Fibroblast of pulmonary artery (primary cell): ENCODE measurements around the gene NTN3.
A peak's percentile ranks its signal among the peaks of the same experiment; 100 is the strongest.

Source experiments
- DNase-seq: peaks from one replicate; pipeline ENCODE4 v3.0.0-alpha.2; 2010; ENCODE audit warnings: low read depth
- H3K4me3 ChIP-seq: replicated peaks from 2 replicates; pipeline ENCODE4 v1.5.1; 2011; ENCODE audit warnings: low read depth, mild to moderate bottlenecking, control low read depth, low read length, moderate library complexity
- CTCF ChIP-seq: IDR thresholded peaks from 2 replicates; pipeline ENCODE4 v1.5.1; 2011; ENCODE audit warnings: mild to moderate bottlenecking, control low read depth, low read length, inconsistent platforms; ENCODE audit errors: missing control alignments

The NTN3 gene

GRCh38 chr16:2467528-2468232 is 3.4 kb upstream of the NTN3 start:
- DNase-seq, result peak; percentile 60
- no peak for TF ChIP-seq CTCF
- peak overlapping the region; percentile 40 for H3K4me3 ChIP-seq

GRCh38 chr16:2468233-2468724 is 2.8 kb upstream of the NTN3 start:
- TF ChIP-seq CTCF, result no peak
- no peak for DNase-seq
- H3K4me3 ChIP-seq, result peak overlapping the region; percentile 40

GRCh38 chr16:2468725-2469398 is 2.2 kb upstream of the NTN3 start:
- no peak for DNase-seq
- H3K4me3 ChIP-seq, result no peak overlapping the region
- no peak for TF ChIP-seq CTCF

GRCh38 chr16:2469399-2470233 is 1.5 kb upstream of the NTN3 start:
- H3K4me3 ChIP-seq, result no peak overlapping the region
- DNase-seq, result no peak

GRCh38 chr16:2470234-2470601 is 879 bp upstream of the NTN3 start:
- DNase-seq, result no peak
- TF ChIP-seq CTCF, result no peak
- H3K4me3 ChIP-seq, result no peak overlapping the region

More at GRCh38 chr16:2469399-2470233, 1.5 kb upstream of the NTN3 start:
- TF ChIP-seq CTCF, result no peak

- no peak for DNase-seq
- no peak overlapping the region for H3K4me3 ChIP-seq
- TF ChIP-seq CTCF, result no peak
These were observed 488 bp upstream of the NTN3 start for GRCh38 chr16:2470603-2471015.
